HepG2 (cell line): Measurements from ENCODE around the gene STK25. TPM values are rescaled to one million over a fixed set of nuclear protein-coding genes. Genes with fewer than 3 reads are reported as not detected.

Experiments
- HOXA3 ChIP-seq: sonication (generic); formaldehyde crosslinking; IDR thresholded peaks from 2 replicates; pipeline ENCODE4 v1.5.0; 2020; ENCODE audit warnings: missing genetic modification reagents
- NR2C2 ChIP-seq: sonication (generic); formaldehyde crosslinking; IDR thresholded peaks from 2 replicates; pipeline ENCODE4 v1.4.0; 2020; ENCODE audit warnings: missing genetic modification reagents, mild to moderate bottlenecking, moderate library complexity, borderline replicate concordance
- RARG ChIP-seq: sonication (generic); formaldehyde crosslinking; IDR thresholded peaks from 2 replicates; pipeline ENCODE4 v1.4.0; 2020; ENCODE audit warnings: low read depth, mild to moderate bottlenecking, missing genetic modification reagents
- SKIL ChIP-seq: sonication (generic); formaldehyde crosslinking; IDR thresholded peaks from 2 replicates; pipeline ENCODE4 v1.8.0; 2022; ENCODE audit warnings: missing genetic modification reagents, mild to moderate bottlenecking, moderate library complexity, borderline replicate concordance
- ZBED4 ChIP-seq: sonication (generic); formaldehyde crosslinking; IDR thresholded peaks from 2 replicates; pipeline ENCODE4 v1.4.0; 2020; ENCODE audit warnings: missing genetic modification reagents, borderline replicate concordance
- ZNF687 ChIP-seq: sonication (generic); formaldehyde crosslinking; IDR thresholded peaks from 2 replicates; pipeline ENCODE4 v1.5.1; 2020; ENCODE audit warnings: mild to moderate bottlenecking, missing genetic modification reagents, moderate library complexity
- ZNF691 ChIP-seq: sonication (generic); formaldehyde crosslinking; IDR thresholded peaks from 2 replicates; pipeline ENCODE4 v1.4.0; 2020; ENCODE audit warnings: missing genetic modification reagents, low read depth, mild to moderate bottlenecking, borderline replicate concordance
- ZNF75D ChIP-seq: sonication (generic); formaldehyde crosslinking; IDR thresholded peaks from 2 replicates; pipeline ENCODE4 v1.8.1; 2023; ENCODE audit warnings: missing genetic modification reagents, mild to moderate bottlenecking, borderline replicate concordance
- polyA plus RNA-seq, 8 experiments: library from polyadenylated mRNA; depleted of rRNA in 3 of 8; stranded (reverse) in 7 of 8; unstranded in 1 of 8; fragments of >200 nt; fragmentation: Illumina TruSeq in 4 of 8; extraction: Trizol in 4 of 8; gene quantifications; 2 replicates each; pipeline versions ENCODE4 v1.2.1 to v1.2.3, GENCODE V29; 2011 to 2016; ENCODE audit warnings: low read depth in 4 of 8, missing spikeins in 1 of 8, mixed read lengths in 1 of 8; ENCODE audit not compliant: insufficient read depth in 1 of 8
- total RNA-seq, 5 experiments: library from RNA; depleted of rRNA; stranded (reverse); fragments of >200 nt; fragmentation: Illumina TruSeq; extraction: Trizol; gene quantifications; 2 replicates each; pipeline ENCODE4 v1.2.3, GENCODE V29; 2016; ENCODE audit warnings: low read depth in 1 of 5
- TF ChIP-seq, protein P1 (sequence below): sonication (generic); formaldehyde crosslinking; IDR thresholded peaks from 2 replicates; pipeline ENCODE4 v1.9.0; 2022; ENCODE audit warnings: low read depth, missing genetic modification reagents
- TF ChIP-seq, protein P2 (sequence below): sonication (generic); formaldehyde crosslinking; IDR thresholded peaks from 2 replicates; pipeline ENCODE4 v1.4.0; 2020; ENCODE audit warnings: mild to moderate bottlenecking, missing genetic modification reagents

Gene STK25
- total and polyA plus RNA-seq, 2 of the 13 experiments (the other 11 are each of a cell fraction or from before 2014, with no cell fraction given), result 177 to 481 TPM

- TF ChIP-seq, protein P1, sequence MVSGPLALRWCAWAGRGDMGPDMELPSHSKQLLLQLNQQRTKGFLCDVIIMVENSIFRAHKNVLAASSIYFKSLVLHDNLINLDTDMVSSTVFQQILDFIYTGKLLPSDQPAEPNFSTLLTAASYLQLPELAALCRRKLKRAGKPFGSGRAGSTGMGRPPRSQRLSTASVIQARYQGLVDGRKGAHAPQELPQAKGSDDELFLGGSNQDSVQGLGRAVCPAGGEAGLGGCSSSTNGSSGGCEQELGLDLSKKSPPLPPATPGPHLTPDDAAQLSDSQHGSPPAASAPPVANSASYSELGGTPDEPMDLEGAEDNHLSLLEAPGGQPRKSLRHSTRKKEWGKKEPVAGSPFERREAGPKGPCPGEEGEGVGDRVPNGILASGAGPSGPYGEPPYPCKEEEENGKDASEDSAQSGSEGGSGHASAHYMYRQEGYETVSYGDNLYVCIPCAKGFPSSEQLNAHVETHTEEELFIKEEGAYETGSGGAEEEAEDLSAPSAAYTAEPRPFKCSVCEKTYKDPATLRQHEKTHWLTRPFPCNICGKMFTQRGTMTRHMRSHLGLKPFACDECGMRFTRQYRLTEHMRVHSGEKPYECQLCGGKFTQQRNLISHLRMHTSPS, result peak; percentile 62
- TF ChIP-seq SKIL (CRISPR knock-in tag) (peak; percentile 93), ZNF75D (CRISPR knock-in tag) (no peak), ZBED4 (peak; percentile 54; the same call in 1 of the 2 replicates), HOXA3 (CRISPR knock-in tag) (peak; percentile 60; the same call in 1 of the 2 replicates), NR2C2 (CRISPR knock-in tag) (no peak), ZNF687 (CRISPR knock-in tag) (peak; percentile 71), RARG (no peak), ZNF691 (peak; percentile 29; the same call in 1 of the 2 replicates)
- TF ChIP-seq, protein P2, sequence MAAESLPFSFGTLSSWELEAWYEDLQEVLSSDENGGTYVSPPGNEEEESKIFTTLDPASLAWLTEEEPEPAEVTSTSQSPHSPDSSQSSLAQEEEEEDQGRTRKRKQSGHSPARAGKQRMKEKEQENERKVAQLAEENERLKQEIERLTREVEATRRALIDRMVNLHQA (CRISPR knock-in tag), result no peak
Observed at GRCh38 chr2:241534701-241535375, 26.5 kb upstream of the STK25 start (continued).
